GM12891 (cell line): Measurements from ENCODE around the gene PSKH1.

Experiments used
- PAX5 ChIP-seq: IDR thresholded peaks from 2 replicates; pipeline ENCODE4 v1.6.1; 2011; ENCODE audit warnings: low read length, moderate library complexity, mild to moderate bottlenecking; ENCODE audit not compliant: insufficient read depth, severe bottlenecking
- POLR2A ChIP-seq: IDR thresholded peaks from 2 replicates; pipeline ENCODE4 v1.6.1; 2011; ENCODE audit warnings: low read depth, low read length, control low read depth
- POLR2AphosphoS5 ChIP-seq: IDR thresholded peaks from 2 replicates; pipeline ENCODE4 v1.6.1; 2011; ENCODE audit warnings: low read depth, low read length, control low read depth
- TAF1 ChIP-seq: IDR thresholded peaks from 2 replicates; pipeline ENCODE4 v1.6.1; 2011; ENCODE audit warnings: low read depth, low read length, control low read depth

DNA sequence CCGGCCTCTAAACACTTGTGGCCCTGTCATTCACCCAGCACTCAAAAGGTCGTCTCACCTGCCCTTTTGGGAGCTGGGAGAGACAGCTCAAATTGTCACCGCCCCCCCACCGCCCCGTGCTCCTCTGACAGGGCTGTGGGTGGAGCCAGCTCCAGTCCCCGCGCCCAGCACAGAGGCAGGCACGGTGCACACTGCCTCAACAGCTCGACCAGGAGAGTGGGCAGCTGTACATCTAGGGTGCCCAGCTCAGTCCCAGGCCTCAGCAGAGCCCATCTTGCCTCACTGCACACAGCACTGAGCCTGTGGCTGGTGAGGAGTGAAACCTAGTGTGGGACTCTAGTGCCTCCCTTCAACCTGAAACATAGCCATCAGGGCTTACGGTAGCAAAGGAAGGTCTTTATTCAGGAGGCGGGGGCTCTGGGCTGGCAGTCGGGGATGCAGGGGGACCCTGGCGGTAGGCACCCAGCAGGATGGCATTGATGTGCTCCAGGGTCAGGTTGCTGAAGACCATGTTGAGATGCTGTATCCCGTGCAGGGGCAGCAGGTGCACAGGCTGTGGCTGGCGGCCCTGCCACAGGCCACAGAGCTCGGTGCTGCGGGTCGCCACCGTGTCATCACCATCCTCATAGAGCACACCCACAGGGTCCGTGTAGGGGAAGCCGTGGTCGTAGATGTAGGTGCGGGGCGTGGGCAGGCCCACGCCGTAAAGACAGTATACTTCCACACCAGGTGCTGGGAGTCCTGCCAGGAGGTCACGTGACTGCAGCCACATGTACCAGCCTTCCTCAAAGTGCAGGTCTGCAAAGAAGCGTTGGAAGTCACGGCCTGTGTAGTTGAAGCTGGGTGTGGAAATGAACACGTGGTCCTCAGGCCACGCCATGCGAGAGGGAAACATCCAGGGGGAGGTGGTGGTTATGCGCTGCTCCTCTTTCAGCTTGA, 46.7 kb downstream of the PSKH1 start:
- TF ChIP-seq POLR2AphosphoS5 (no peak), POLR2A (no peak), TAF1 (no peak), PAX5 (no peak)
